HG02884 (cell line): ENCODE measurements around the gene TAF15.

Experiments used
- ATAC-seq: cut with Tn5 transposase; IDR thresholded peaks from one replicate; pipeline ENCODE4 v1.9.1; 2021; ENCODE audit warnings: mild to moderate bottlenecking, moderate library complexity; ENCODE audit not compliant: unreplicated experiment

TAF15 gene

GRCh38 chr17:35868737-35869136 is 59.5 kb downstream of the TAF15 start, which contains the start of gene HEATR9:
Gene HEATR9, minus strand, starts transcription at chr17:35868891. Its CDS starts 149 bp downstream, at chr17:35868742.
- ATAC-seq: no peak

GRCh38 chr17:35870906-35871819 is 61.9 kb downstream of the TAF15 start:
- no peak for ATAC-seq

DNA sequence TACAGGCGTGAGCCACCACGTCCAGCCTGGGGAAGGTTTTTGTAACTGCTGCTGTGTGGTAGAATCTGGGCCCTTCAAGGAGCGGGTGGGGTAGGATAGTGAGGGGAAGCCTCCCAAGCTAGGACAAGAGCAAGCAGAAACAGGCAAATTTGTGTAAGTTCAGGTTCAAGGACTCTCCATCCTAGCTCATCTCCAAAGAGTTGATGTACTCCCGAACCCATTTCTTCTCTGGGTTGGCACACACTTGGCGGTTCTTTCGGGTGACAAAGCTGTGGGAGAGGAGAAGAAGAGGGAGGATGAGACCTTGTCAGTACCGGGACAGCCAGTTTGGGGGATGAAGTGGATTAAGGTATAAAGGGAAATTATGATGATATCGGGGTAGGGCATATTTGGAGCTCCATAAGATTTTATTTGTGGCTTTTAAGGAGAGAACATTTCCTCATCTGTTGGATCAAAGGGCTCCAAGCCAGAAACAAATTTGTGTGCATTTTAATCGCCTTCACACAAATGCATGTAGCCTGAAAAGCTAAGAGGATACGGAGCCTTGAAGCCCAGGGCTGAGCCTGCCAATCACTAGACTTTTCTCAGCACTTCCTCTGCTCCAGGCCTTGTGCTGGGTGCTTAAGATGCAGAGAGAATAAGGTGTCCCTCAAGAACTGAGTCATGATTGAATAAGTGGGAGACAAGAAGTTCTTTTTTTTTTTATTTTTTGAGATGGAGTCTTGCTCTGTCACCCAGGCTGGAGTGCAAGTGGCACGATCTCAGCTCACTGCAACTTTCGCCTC is 63.1 kb downstream of the TAF15 start:
- no peak for ATAC-seq

DNA sequence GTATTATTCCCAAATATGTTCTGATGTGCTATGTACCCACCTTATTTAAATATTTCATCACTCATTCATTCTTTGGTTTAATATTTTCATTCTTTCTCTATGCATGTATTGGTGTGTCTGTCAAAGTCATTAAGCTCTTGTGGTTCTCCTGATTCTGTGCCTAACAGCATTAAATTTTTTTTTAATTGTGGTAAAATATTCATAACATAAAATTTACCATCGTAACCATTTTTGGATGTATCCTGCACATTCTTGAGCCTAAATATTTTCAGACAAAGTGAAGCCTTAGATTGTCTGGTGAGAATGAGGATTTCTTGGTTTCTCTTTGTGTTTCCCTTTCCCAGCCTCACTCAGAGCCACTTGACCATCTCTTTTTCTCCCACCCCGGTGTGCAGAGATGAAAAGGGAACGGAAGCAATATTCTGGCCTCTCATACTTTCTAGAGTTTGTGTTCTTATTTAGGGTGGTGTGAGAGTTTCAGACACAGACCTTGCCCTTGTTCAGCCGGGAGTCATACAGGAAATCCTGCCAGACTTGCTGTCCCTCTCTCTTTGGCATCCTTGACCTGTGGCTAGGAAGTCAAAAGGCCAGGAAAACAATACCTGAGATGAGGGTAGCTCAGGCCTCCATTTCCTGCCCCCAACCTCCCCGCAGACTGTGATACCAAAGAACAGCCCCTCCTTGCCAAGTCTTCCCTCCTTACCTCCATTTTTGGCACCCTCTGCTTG is 66.0 kb downstream of the TAF15 start:
- ATAC-seq: no peak

DNA sequence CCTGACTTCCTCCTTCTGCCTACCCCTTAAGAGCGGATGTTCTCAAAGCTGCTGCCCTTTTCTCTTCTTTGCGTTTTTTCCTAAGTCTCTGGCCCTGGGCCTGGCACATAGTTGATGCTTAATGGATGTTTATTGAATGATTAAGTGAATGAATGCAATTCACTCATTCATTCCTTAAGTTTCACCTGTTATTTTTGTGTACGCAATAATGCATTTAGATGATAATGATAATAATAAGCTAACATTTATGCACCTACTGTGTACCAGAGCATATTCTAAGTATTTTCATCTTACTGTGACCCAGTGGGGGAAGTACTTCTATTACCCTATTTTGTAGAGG is 66.5 kb downstream of the TAF15 start:
- no peak for ATAC-seq

DNA sequence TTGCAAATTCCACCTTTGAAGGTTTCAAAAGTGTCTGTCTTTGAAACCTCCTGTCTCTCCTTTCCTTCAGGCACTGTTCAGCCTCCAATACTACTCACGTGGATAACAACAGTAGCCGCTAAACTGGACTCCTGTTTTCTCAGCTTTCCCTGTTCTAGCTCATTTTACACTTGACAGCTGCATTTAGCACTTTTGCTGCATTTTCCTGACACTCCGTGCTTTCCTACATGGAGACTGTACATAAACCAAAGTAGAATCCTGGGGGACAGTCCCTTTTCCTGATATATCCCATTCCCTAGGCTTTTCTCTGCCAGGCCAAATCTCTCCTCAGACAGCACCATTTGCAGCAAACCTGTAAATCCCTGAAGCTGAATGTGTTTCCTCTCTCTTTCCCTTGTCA is 67.2 kb downstream of the TAF15 start:
- ATAC-seq: no peak

DNA sequence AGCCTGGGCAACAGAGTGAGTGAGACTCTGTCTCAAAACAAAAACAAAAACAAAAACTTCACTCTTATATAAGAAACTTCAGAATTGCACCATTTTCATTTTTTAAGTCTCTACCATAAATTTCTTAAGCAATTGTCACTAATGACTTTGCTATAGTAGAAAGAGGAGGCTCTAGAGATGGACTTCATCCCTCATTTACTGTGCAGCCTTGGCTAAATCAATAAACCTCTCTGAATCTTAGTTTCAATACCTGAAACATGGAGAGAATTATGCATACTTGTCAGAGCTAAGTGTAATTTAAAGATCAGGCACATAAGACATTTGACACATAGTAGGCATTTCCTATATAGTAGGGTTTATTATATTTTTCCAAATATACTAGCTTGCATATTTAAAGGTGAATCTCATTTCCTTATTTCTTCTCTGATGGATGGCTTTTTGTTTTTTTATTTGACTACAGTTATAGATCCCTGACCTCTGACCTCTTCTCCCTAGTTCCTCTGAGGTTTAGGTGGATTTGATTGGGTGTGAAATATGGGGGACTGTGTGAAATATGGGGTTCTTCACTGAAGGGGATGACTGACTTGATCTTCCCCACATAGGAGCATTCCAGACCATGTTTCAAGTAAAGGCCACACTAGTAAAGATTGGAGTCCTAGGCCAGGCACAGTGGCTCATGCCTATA is 68.2 kb downstream of the TAF15 start:
- no peak for ATAC-seq

- ATAC-seq: no peak
These were observed 69.1 kb downstream of the TAF15 start for GRCh38 chr17:35878361-35878760.

DNA sequence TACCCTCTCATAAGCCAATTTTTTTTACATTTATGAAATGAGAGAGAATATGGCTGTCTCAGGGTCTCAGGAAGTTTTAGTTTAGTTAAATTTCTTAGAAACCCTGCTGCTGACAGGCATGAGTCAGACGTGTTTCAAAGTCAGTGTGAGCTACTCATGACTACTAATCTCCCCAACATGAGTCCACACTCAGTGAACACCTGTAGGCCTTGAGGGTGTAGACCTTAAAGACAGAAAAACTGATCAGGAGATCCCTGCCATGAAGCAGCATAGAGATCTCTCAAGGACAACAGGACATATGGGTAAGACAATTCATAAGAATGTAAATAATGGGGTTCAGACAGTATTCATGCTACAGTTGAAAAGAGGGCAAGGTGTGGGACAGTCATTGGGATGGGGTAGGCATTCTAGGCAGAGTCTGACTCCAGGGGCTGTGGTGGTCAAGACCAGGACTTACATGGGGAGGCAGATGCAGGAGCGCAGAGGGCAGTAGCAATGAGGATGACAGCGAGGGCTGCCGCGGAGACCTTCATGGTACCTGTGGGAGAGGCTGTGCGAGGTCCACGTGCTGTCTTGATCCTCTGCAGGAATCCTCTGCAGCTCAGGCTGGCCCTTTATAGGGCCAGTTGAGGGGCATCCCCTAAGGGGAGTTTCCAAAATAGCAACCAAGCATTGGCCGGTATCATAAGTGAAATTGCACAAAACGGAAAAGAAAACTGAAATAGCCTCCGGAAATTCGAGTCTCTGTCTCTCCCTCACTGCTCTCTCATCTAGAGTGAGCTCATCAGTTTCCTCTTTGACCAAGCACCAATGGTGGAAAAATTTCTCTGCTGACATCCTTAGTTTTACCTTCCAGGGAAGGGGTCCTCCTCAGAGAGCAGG is 70.7 kb downstream of the TAF15 start, which contains the start of gene CCL5:
CCL5 (minus strand) TSS at position 588 of the 882 bp plus-strand sequence.
- ATAC-seq: peak; percentile 80

DNA sequence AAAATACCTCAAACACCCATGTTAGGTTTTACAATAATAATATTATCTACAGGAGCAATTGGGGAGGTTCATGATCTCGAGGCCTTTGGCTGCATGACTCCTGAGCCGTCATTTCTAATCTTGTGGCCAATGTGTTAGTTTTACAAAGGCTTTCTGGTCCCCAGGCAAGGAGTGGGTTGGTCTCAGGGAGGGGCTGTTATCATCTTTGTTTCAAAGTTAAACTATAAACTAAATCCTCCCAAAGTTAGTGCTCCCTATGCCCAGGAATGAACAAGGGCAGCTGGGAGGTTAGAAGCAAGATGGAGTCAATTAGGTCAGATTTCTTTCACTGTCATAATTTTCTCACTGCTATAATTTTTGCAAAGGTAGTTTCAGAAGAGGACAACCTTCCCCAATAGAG is 80.0 kb downstream of the TAF15 start:
- ATAC-seq: no peak

GRCh38 chr17:35889818-35890773 is 80.8 kb downstream of the TAF15 start:
- ATAC-seq: no peak

GRCh38 chr17:35890774-35891155 is 81.5 kb downstream of the TAF15 start:
- ATAC-seq: no peak

DNA sequence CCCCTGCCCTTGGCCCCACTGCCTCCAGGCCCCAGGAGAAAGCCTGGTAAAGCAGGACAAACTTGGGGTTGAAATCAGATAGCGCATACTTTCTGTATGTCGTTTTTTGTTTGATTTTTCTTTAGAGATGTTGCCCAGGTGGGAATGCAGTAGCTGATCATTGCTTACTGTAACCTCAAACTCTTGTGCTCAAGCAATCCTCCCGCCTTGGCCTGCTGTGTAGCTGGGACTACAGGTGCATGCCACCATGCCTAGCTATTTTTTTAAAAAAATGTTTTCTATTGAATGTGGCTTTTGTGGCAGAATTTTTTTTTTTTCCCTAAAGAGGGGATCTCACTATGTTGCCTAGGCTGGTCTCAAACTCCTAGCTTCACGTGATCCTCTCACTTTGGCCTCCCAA is 82.0 kb downstream of the TAF15 start:
- no peak for ATAC-seq

- no peak for ATAC-seq
These were observed 83.1 kb downstream of the TAF15 start for GRCh38 chr17:35892091-35893035.

- ATAC-seq: no peak
These were observed 84.5 kb downstream of the TAF15 start for GRCh38 chr17:35893751-35894150.

GRCh38 chr17:35894206-35894605 is 84.9 kb downstream of the TAF15 start:
- ATAC-seq: no peak
